ENCODE data around the gene TRABD2B. TPM values are rescaled to one million over a fixed set of nuclear protein-coding genes. Genes with fewer than 3 reads are reported as not detected.

The TRABD2B gene
- total RNA-seq, 1 donor from 2014 or later, result 1.8 TPM

GRCh38 chr1:47780469-47780995 is 216.7 kb downstream of the TRABD2B start:
- Histone ChIP-seq H3K4me3 (no peak overlapping the region), H3K36me3 (no peaks in the 10 kb centered on the region), H3K27me3 (ENCODE audit: low read depth) (no peaks in the 10 kb centered on the region), H3K9me3 (no peaks in the 10 kb centered on the region), H3K4me1 (peaks cover 11% of the 10 kb centered on the region), H3K27ac (no peak overlapping the region)
- no peak for TF ChIP-seq CTCF (IDR thresholded peaks at IDR 0.05)
- intact Hi-C loops (cut with DNase I), result no loop called here
- ATAC-seq (no peak), DNase-seq (no peak)

GRCh38 chr1:47779613-47780012 is 217.6 kb downstream of the TRABD2B start:
- Histone ChIP-seq H3K9me3 (no peaks in the 10 kb centered on the region), H3K27me3 (ENCODE audit: low read depth) (no peaks in the 10 kb centered on the region), H3K36me3 (no peaks in the 10 kb centered on the region), H3K4me3 (no peak overlapping the region), H3K4me1 (peaks cover 2% of the 10 kb centered on the region), H3K27ac (no peak overlapping the region)
- ATAC-seq (no peak), DNase-seq (no peak)
- TF ChIP-seq CTCF (IDR thresholded peaks at IDR 0.05), result no peak
- intact Hi-C loops (cut with DNase I), result no loop called here

GRCh38 chr1:47778280-47778679 is 218.9 kb downstream of the TRABD2B start:
- H3K36me3 ChIP-seq, result no peaks in the 10 kb centered on the region
- no peaks in the 10 kb centered on the region for H3K9me3 ChIP-seq
- no peak for TF ChIP-seq CTCF (IDR thresholded peaks at IDR 0.05)
- no peak for ATAC-seq
- H3K4me3 ChIP-seq, result no peak overlapping the region
- H3K4me1 ChIP-seq, result no peaks in the 10 kb centered on the region
- H3K27ac ChIP-seq, result no peak overlapping the region
- DNase-seq, result no peak
- intact Hi-C loops (cut with DNase I), result no loop called here
- no peaks in the 10 kb centered on the region for H3K27me3 ChIP-seq (ENCODE audit: low read depth)

GRCh38 chr1:47777322-47777721 is 219.9 kb downstream of the TRABD2B start:
- no peaks in the 10 kb centered on the region for H3K4me1 ChIP-seq
- no peak for DNase-seq
- no peak for TF ChIP-seq CTCF (IDR thresholded peaks at IDR 0.05)
- H3K36me3 ChIP-seq, result no peaks in the 10 kb centered on the region
- intact Hi-C loops (cut with DNase I), result no loop called here
- no peaks in the 10 kb centered on the region for H3K9me3 ChIP-seq
- no peak overlapping the region for H3K27ac ChIP-seq
- no peaks in the 10 kb centered on the region for H3K27me3 ChIP-seq (ENCODE audit: low read depth)
- H3K4me3 ChIP-seq, result no peak overlapping the region
- ATAC-seq, result no peak

- no peaks in the 10 kb centered on the region for H3K4me1 ChIP-seq
- no peak for TF ChIP-seq CTCF (IDR thresholded peaks at IDR 0.05)
These were observed 220.5 kb downstream of the TRABD2B start for GRCh38 chr1:47776667-47777131.

More at GRCh38 chr1:47776667-47777131, 220.5 kb downstream of the TRABD2B start:
- Histone ChIP-seq H3K36me3 (no peaks in the 10 kb centered on the region), H3K9me3 (no peaks in the 10 kb centered on the region), H3K27me3 (ENCODE audit: low read depth) (no peaks in the 10 kb centered on the region), H3K27ac (no peak overlapping the region), H3K4me3 (no peak overlapping the region)
- intact Hi-C loops (cut with DNase I), result no loop called here
- no peak for ATAC-seq
- no peak for DNase-seq

Measured in lower lobe of right lung (tissue), 2 donors.